HUDEP-2 (cell line): ENCODE measurements around the gene FRAS1.
"Not testable (repeated sequence)": the region's sequence is repeated elsewhere in the genome, so short reads cannot be mapped to it uniquely, and the experiment has no call there.

Experiments
- DNase-seq, 76 experiments: peaks; one replicate each; lab custom pipeline; 2025; ENCODE audit not compliant: unreplicated experiment in 76 of 76; lab: John Stamatoyannopoulos, UW

FRAS1 gene

GRCh38 chr4:78311306-78311705 is 254.2 kb downstream of the FRAS1 start:
- DNase-seq = no peak

- DNase-seq = no peak
These were observed 256.0 kb downstream of the FRAS1 start for GRCh38 chr4:78312989-78313753.

- no peak for DNase-seq
These were observed 256.6 kb downstream of the FRAS1 start for GRCh38 chr4:78313754-78314120.

- DNase-seq = no peak
These were observed 261.0 kb downstream of the FRAS1 start for GRCh38 chr4:78318126-78318525.

- no peak for DNase-seq
These were observed 263.3 kb downstream of the FRAS1 start for GRCh38 chr4:78320349-78320935.

GRCh38 chr4:78322032-78322431 is 264.9 kb downstream of the FRAS1 start:
- no peak for DNase-seq

- DNase-seq = no peak
These were observed 266.3 kb downstream of the FRAS1 start for GRCh38 chr4:78323439-78323838.

GRCh38 chr4:78324625-78325024 is 267.5 kb downstream of the FRAS1 start:
- no peak for DNase-seq

GRCh38 chr4:78325271-78326157 is 268.4 kb downstream of the FRAS1 start:
- no peak for DNase-seq

GRCh38 chr4:78328591-78328990 is 271.5 kb downstream of the FRAS1 start:
- DNase-seq = not testable (repeated sequence)

- DNase-seq = no peak
These were observed 274.1 kb downstream of the FRAS1 start for GRCh38 chr4:78331186-78331585.

GRCh38 chr4:78331965-78332364 is 274.8 kb downstream of the FRAS1 start:
- no peak for DNase-seq

GRCh38 chr4:78332976-78333375 is 275.9 kb downstream of the FRAS1 start:
- DNase-seq = no peak

GRCh38 chr4:78336093-78336943 is 279.2 kb downstream of the FRAS1 start:
- no peak for DNase-seq

- DNase-seq = no peak
These were observed 280.3 kb downstream of the FRAS1 start for GRCh38 chr4:78337244-78338020.

GRCh38 chr4:78342125-78342524 is 285.0 kb downstream of the FRAS1 start:
- no peak for DNase-seq

- no peak for DNase-seq
These were observed 286.6 kb downstream of the FRAS1 start for GRCh38 chr4:78343682-78344081.

- DNase-seq = no peak
These were observed 288.1 kb downstream of the FRAS1 start for GRCh38 chr4:78345237-78345636.

- DNase-seq = no peak
These were observed 289.1 kb downstream of the FRAS1 start for GRCh38 chr4:78346222-78346621.

- DNase-seq = no peak
These were observed 290.4 kb downstream of the FRAS1 start for GRCh38 chr4:78347527-78347926.
